GM21825 (cell line): ENCODE data around the gene NAA50.

Source experiments
- ATAC-seq: cut with Tn5 transposase; IDR thresholded peaks from one replicate; pipeline ENCODE4 v1.9.1; 2021; ENCODE audit warnings: mild to moderate bottlenecking, moderate library complexity; ENCODE audit not compliant: unreplicated experiment

Gene NAA50

GRCh38 chr3:113745756-113746547 lies at the start of gene NAA50:
TSS of gene NAA50 (minus strand) at chr3:113746249. CDS start at chr3:113745949, 300 bp downstream.
- ATAC-seq: peak; percentile 47

GRCh38 chr3:113795693-113796092 lies 49.6 kb upstream of the NAA50 start:
- ATAC-seq: no peak

GRCh38 chr3:113794526-113794925 lies 48.5 kb upstream of the NAA50 start:
- ATAC-seq: no peak

GRCh38 chr3:113791381-113791780 lies 45.3 kb upstream of the NAA50 start:
- no peak for ATAC-seq

GRCh38 chr3:113783980-113784379 lies 37.9 kb upstream of the NAA50 start:
- no peak for ATAC-seq

- ATAC-seq: peak; percentile 55
Measured at GRCh38 chr3:113783463-113783862, 37.4 kb upstream of the NAA50 start.

- ATAC-seq: no peak
Measured at GRCh38 chr3:113776564-113776963, 30.5 kb upstream of the NAA50 start.

GRCh38 chr3:113775516-113775915 lies 29.5 kb upstream of the NAA50 start:
- ATAC-seq: no peak

- no peak for ATAC-seq
Measured at GRCh38 chr3:113773381-113773780, 27.3 kb upstream of the NAA50 start.

GRCh38 chr3:113771993-113772392 lies 25.9 kb upstream of the NAA50 start:
- no peak for ATAC-seq

- peak; percentile 96 for ATAC-seq
Measured at GRCh38 chr3:113769551-113769950, 23.5 kb upstream of the NAA50 start.

GRCh38 chr3:113764698-113765097 lies 18.6 kb upstream of the NAA50 start:
- no peak for ATAC-seq

- ATAC-seq: no peak
Measured at GRCh38 chr3:113758389-113759024, 12.5 kb upstream of the NAA50 start.

- no peak for ATAC-seq
Measured at GRCh38 chr3:113754494-113755159, 8.6 kb upstream of the NAA50 start.

GRCh38 chr3:113753376-113753985 lies 7.4 kb upstream of the NAA50 start:
- no peak for ATAC-seq

GRCh38 chr3:113751141-113751540 lies 5.1 kb upstream of the NAA50 start:
- ATAC-seq: no peak

GRCh38 chr3:113747283-113748046 lies 1.4 kb upstream of the NAA50 start:
- peak; percentile 7 for ATAC-seq

GRCh38 chr3:113746548-113747282 lies 666 bp upstream of the NAA50 start, which contains the start of gene ATP6V1A:
TSS of gene ATP6V1A (plus strand) at chr3:113747035. CDS start at chr3:113778754, 31,719 bp downstream.
- ATAC-seq: peak; percentile 33

- ATAC-seq: peak; percentile 51
Measured at GRCh38 chr3:113744941-113745755, 901 bp downstream of the NAA50 start.
